Measurements from ENCODE around the gene DUOXA1. TPM values are rescaled to one million over a fixed set of nuclear protein-coding genes. Genes with fewer than 3 reads are reported as not detected.
A peak's percentile ranks its signal among the peaks of the same experiment; 100 is the strongest.

The DUOXA1 gene
- polyA plus RNA-seq, 1 donor (not counting 4 experiments of a cell fraction or from before 2014, with no cell fraction given) = 15.1 TPM

DNA sequence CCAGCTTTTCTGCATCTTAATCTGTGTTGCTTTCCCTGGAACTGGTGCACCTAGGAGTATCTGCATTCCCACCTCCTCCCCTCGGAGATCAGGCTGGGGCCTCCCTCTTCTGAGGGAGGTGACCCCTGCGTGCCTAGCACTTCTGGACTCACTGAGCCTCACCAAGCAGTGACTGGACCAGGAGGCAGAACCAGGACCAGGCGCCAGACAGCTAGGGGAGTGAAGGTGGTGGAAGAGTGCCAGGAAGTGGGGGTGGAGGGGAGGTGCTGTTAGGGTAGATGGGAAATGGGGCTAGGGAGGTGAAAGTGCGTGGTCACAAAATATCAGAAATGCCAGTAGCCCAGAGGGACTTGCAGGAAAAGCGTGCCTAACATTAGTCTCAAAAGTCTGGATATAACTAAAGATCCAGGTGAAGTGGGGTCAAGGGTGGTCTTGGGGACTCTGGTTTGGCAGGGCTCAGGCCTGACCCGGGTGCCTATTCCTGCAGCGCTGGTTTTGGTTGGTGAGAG is 14.3 kb downstream of the DUOXA1 start:
- no peak overlapping the region for H2AFZ ChIP-seq (ENCODE audit: control insufficient read depth, low read length)
- peaks cover 14% of the 10 kb centered on the region for H3K4me1 ChIP-seq (ENCODE audit: control insufficient read depth, extremely low read depth, insufficient read depth, low read length)
- no peak overlapping the region for H3K27ac ChIP-seq (ENCODE audit: control insufficient read depth, insufficient read depth, low read length)
- H3K9me3 ChIP-seq (ENCODE audit: control insufficient read depth, low read depth, low read length) = no peaks in the 10 kb centered on the region
- no peak overlapping the region for H3K4me3 ChIP-seq (ENCODE audit: control insufficient read depth in 2 of 3, extremely low read depth in 1 of 3, insufficient read depth in 2 of 3, low read depth in 1 of 3, low read length in 3 of 3)
- no peak overlapping the region for H3K4me2 ChIP-seq (ENCODE audit: control insufficient read depth, extremely low read depth, insufficient read depth, low read depth, low read length)
- no peak overlapping the region for H3K9ac ChIP-seq (ENCODE audit: control insufficient read depth, extremely low read depth, insufficient read depth, low read length)
- DNase-seq (ENCODE audit: low read depth, low spot score) = no peak
- no peaks in the 10 kb centered on the region for H3K79me2 ChIP-seq (ENCODE audit: control insufficient read depth, insufficient read depth, low read length)
- H3K9me1 ChIP-seq (ENCODE audit: control insufficient read depth, extremely low read depth, insufficient read depth, low read length) = no peaks in the 10 kb centered on the region
- H4K20me1 ChIP-seq (ENCODE audit: control insufficient read depth, extremely low read depth, insufficient read depth, low read length) = peaks cover 5% of the 10 kb centered on the region
- peaks cover 0 to 3% of the 10 kb centered on the region in 2 experiments for H3K36me3 ChIP-seq (ENCODE audit: control insufficient read depth in 2 of 2, extremely low read depth in 1 of 2, insufficient read depth in 2 of 2, low read length in 2 of 2)
- peaks cover 69% of the 10 kb centered on the region for H3K27me3 ChIP-seq (ENCODE audit: control insufficient read depth, extremely low read depth, insufficient read depth, low read length)
- TF ChIP-seq, protein P1, sequence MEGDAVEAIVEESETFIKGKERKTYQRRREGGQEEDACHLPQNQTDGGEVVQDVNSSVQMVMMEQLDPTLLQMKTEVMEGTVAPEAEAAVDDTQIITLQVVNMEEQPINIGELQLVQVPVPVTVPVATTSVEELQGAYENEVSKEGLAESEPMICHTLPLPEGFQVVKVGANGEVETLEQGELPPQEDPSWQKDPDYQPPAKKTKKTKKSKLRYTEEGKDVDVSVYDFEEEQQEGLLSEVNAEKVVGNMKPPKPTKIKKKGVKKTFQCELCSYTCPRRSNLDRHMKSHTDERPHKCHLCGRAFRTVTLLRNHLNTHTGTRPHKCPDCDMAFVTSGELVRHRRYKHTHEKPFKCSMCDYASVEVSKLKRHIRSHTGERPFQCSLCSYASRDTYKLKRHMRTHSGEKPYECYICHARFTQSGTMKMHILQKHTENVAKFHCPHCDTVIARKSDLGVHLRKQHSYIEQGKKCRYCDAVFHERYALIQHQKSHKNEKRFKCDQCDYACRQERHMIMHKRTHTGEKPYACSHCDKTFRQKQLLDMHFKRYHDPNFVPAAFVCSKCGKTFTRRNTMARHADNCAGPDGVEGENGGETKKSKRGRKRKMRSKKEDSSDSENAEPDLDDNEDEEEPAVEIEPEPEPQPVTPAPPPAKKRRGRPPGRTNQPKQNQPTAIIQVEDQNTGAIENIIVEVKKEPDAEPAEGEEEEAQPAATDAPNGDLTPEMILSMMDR (optimal IDR thresholded peaks at IDR 0.05 in 1 of 3, IDR thresholded peaks at IDR 0.05 in 1 of 3, conservative IDR thresholded peaks at IDR 0.05 in 1 of 3; ENCODE audit: extremely low read depth in 1 of 3, insufficient read depth in 2 of 3, low read length in 3 of 3) = no peak
- TF ChIP-seq EZH2 (IDR thresholded peaks at IDR 0.05; ENCODE audit: low read length) = no peak
- FAIRE-seq = no peak
- dilution Hi-C loops (cut with MboI; ENCODE audit: extremely low pct_ligation_motif_present, low sequenced_read_pairs) = no loop called here

DNA sequence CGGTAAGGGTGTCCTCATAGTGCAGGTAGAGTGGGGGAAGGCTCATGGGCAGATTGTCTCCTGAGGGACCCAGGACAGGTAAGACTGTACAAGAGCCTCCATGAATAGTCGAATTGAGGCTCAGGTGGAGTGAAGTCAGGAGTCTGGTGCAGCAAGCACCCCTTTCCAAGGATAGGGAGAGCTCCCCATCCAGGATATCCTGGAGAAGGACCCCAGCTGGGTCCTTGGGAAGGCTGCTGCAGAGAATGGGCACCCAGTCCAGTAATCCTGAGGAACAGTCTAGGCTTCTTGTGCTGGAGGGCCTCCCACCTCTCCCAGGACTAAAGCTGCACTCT is 15.0 kb downstream of the DUOXA1 start:
- H3K4me2 ChIP-seq (ENCODE audit: control insufficient read depth, extremely low read depth, insufficient read depth, low read depth, low read length) = no peak overlapping the region
- H3K27ac ChIP-seq (ENCODE audit: control insufficient read depth, insufficient read depth, low read length) = no peak overlapping the region

More for the DNA sequence above, 15.0 kb downstream of the DUOXA1 start:
- no peaks in the 10 kb centered on the region for H3K79me2 ChIP-seq (ENCODE audit: control insufficient read depth, insufficient read depth, low read length)
- H3K4me3 ChIP-seq (ENCODE audit: control insufficient read depth in 2 of 3, extremely low read depth in 1 of 3, insufficient read depth in 2 of 3, low read depth in 1 of 3, low read length in 3 of 3) = no peak overlapping the region
- H3K27me3 ChIP-seq (ENCODE audit: control insufficient read depth, extremely low read depth, insufficient read depth, low read length) = peaks cover 75% of the 10 kb centered on the region
- DNase-seq (ENCODE audit: low read depth, low spot score) (no peak), FAIRE-seq (no peak)
- no peaks in the 10 kb centered on the region for H3K9me1 ChIP-seq (ENCODE audit: control insufficient read depth, extremely low read depth, insufficient read depth, low read length)
- dilution Hi-C loops (cut with MboI; ENCODE audit: extremely low pct_ligation_motif_present, low sequenced_read_pairs) = no loop called here
- no peak overlapping the region for H3K9ac ChIP-seq (ENCODE audit: control insufficient read depth, extremely low read depth, insufficient read depth, low read length)
- H2AFZ ChIP-seq (ENCODE audit: control insufficient read depth, low read length) = no peak overlapping the region
- H3K36me3 ChIP-seq (ENCODE audit: control insufficient read depth in 2 of 2, extremely low read depth in 1 of 2, insufficient read depth in 2 of 2, low read length in 2 of 2) = no peaks in the 10 kb centered on the region
- H3K9me3 ChIP-seq (ENCODE audit: control insufficient read depth, low read depth, low read length) = no peaks in the 10 kb centered on the region
- H4K20me1 ChIP-seq (ENCODE audit: control insufficient read depth, extremely low read depth, insufficient read depth, low read length) = peaks cover 5% of the 10 kb centered on the region
- H3K4me1 ChIP-seq (ENCODE audit: control insufficient read depth, extremely low read depth, insufficient read depth, low read length) = peaks cover 14% of the 10 kb centered on the region
- TF ChIP-seq, protein P1 (optimal IDR thresholded peaks at IDR 0.05 in 1 of 3, IDR thresholded peaks at IDR 0.05 in 1 of 3, conservative IDR thresholded peaks at IDR 0.05 in 1 of 3; ENCODE audit: extremely low read depth in 1 of 3, insufficient read depth in 2 of 3, low read length in 3 of 3) = no peak
- peak; percentile 59 for TF ChIP-seq EZH2 (IDR thresholded peaks at IDR 0.05; ENCODE audit: low read length)

All from keratinocyte (primary cell).